Ovary (tissue), 1 donor: ENCODE measurements around the gene TGFB1I1.

Source experiments
- EP300 ChIP-seq: sonication (generic); formaldehyde crosslinking; IDR thresholded peaks from one replicate; pipeline ENCODE4 v1.6.1; 2017; ENCODE audit warnings: antibody characterized with exemption
- POLR2A ChIP-seq: fragments of 450-650 bp; IDR thresholded peaks from one replicate; pipeline ENCODE4 v1.6.1; 2017; ENCODE audit warnings: antibody characterized with exemption, mild to moderate bottlenecking, moderate library complexity

DNA sequence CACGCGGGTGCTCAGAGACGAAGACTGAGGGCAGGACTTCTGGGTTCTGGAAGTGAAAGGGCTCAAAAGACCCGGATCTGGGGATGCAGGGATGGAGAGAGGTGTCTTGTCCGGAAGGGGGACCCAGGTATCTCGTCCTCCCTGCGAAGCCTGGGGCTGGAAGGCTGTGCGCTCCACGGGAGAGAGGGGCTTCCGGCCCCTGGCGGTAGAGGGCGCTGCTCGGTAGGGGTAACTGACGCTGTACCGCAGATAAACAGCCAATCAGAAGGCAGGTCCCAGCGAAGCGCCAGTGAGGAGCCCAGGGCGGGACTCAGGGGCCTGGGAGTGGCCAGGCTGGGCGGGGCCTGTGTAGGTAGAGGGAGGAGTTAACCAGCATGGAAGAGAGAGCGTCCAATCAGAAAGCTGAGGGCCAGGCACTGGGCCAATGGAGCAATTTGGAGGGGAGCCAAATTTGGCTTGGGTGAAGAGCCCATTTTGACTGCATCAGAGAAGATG is 804 bp downstream of the TGFB1I1 start:
- TF ChIP-seq EP300, result no peak
- TF ChIP-seq POLR2A, result peak; percentile 39
